Fibroblast of lung (primary cell): ENCODE results near the gene FILIP1L. TPM values are rescaled to one million over a fixed set of nuclear protein-coding genes. Genes with fewer than 3 reads are reported as not detected.

ENCODE experiments used
- DNase-seq, 2 donors: peaks; one replicate each; pipeline versions ENCODE4 v3.0.0 to v3.0.0-alpha.2; 2010; ENCODE audit warnings: low read depth in 2 of 2
- H2AFZ ChIP-seq: 2 replicates; pipeline ENCODE4 v1.5.1; 2012; ENCODE audit warnings: low read length, control low read depth, inconsistent platforms
- H3K27ac ChIP-seq: 2 replicates; pipeline ENCODE4 v1.5.1; 2011; ENCODE audit warnings: low read length, control low read depth; ENCODE audit not compliant: insufficient read depth
- H3K27me3 ChIP-seq: 2 replicates; pipeline ENCODE4 v1.5.1; 2011; ENCODE audit warnings: mild to moderate bottlenecking, low read length; ENCODE audit not compliant: control insufficient read depth, insufficient read depth
- H3K36me3 ChIP-seq: 2 replicates; pipeline ENCODE4 v1.5.1; 2011; ENCODE audit warnings: low read length; ENCODE audit not compliant: control insufficient read depth, insufficient read depth
- H3K4me1 ChIP-seq: 2 replicates; pipeline ENCODE4 v1.5.1; 2011; ENCODE audit warnings: low read length; ENCODE audit not compliant: control insufficient read depth, insufficient read depth; ENCODE audit errors: extremely low read depth
- H3K4me2 ChIP-seq: 2 replicates; pipeline ENCODE4 v1.5.1; 2011; ENCODE audit warnings: low read length, control low read depth; ENCODE audit not compliant: insufficient read depth; ENCODE audit errors: extremely low read depth
- H3K4me3 ChIP-seq, 4 experiments: fragments of 200-600 bp in 1 of 4; sonication (generic) in 1 of 4; replicated peaks in 1 of 4; 2 replicates each; pipeline ENCODE4 v1.5.1; 2011 to 2016; ENCODE audit warnings: low read length in 4 of 4, low read depth in 3 of 4, mild to moderate bottlenecking in 3 of 4, control low read depth in 2 of 4, inconsistent platforms in 1 of 4, mixed read lengths in 1 of 4; ENCODE audit not compliant: insufficient read depth in 1 of 4; ENCODE audit errors: control extremely low read depth in 1 of 4
- H3K79me2 ChIP-seq: 2 replicates; pipeline ENCODE4 v1.5.1; 2012; ENCODE audit warnings: mild to moderate bottlenecking, low read length, inconsistent platforms; ENCODE audit not compliant: control insufficient read depth, insufficient read depth
- H3K9ac ChIP-seq: 2 replicates; pipeline ENCODE4 v1.5.1; 2011; ENCODE audit warnings: mild to moderate bottlenecking, low read length, control low read depth; ENCODE audit not compliant: insufficient read depth
- H3K9me3 ChIP-seq: 2 replicates; pipeline ENCODE4 v1.5.1; 2012; ENCODE audit warnings: low read depth, low read length; ENCODE audit not compliant: control insufficient read depth, insufficient read depth
- H4K20me1 ChIP-seq: 2 replicates; pipeline ENCODE4 v1.5.1; 2011; ENCODE audit warnings: low read length; ENCODE audit not compliant: control insufficient read depth, insufficient read depth; ENCODE audit errors: extremely low read depth
- EZH2 ChIP-seq: IDR thresholded peaks from 2 replicates; pipeline ENCODE4 v1.5.1; 2012; ENCODE audit warnings: low read length, control low read depth, mild to moderate bottlenecking; ENCODE audit errors: missing control alignments
- polyA plus RNA-seq, 2 donors: library from polyadenylated mRNA; depleted of rRNA in 1 of 2; stranded (reverse) in 1 of 2; unstranded in 1 of 2; fragments of >200 nt; gene quantifications; 2 replicates each; pipeline ENCODE4 v1.2.1, GENCODE V29; 2011 to 2012; ENCODE audit warnings: missing spikeins in 1 of 2
- total RNA-seq: library from RNA; depleted of rRNA; stranded (reverse); fragments of >200 nt; gene quantifications from 2 replicates; pipeline ENCODE4 v1.2.1, GENCODE V29; 2014
- TF ChIP-seq, protein P1 (sequence below), 2 donors: IDR thresholded peaks in 1 of 2; conservative IDR thresholded peaks in 1 of 2; 1 replicate in 1 of 2; 2 replicates in 1 of 2; pipeline ENCODE4 v1.5.1; 2011 to 2012; ENCODE audit warnings: low read length in 2 of 2, control low read depth in 1 of 2, inconsistent platforms in 1 of 2, low read depth in 1 of 2, mild to moderate bottlenecking in 1 of 2

Gene FILIP1L
- total and polyA plus RNA-seq, 2 donors (not counting 1 experiment from before 2014, with no cell fraction given) = 92.8 to 126 TPM

DNA sequence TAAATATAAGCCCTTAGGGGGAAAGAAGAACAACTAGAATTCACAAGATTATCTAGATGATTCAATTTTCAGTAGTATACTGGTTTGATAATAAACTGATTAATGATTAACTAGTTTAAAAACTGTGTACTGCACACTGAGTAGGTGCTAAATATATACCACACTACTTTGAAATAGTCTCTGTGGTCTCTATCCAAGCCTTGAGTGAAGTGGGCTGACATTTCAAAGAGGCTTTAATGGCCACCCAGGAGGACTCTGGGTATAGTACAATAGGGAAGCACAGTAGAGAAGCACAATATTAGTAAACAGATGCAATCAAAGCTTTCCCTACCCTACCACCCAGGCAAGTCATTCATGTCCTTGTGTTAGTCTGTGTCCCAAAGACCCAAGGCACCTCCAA is 46.7 kb downstream of the FILIP1L start:
- no peak overlapping the region for H3K27ac ChIP-seq
- no peaks in the 10 kb centered on the region for H4K20me1 ChIP-seq
- no peaks in the 10 kb centered on the region for H3K36me3 ChIP-seq
- H3K9ac ChIP-seq = no peak overlapping the region
- no peak overlapping the region for H2AFZ ChIP-seq
- TF ChIP-seq, protein P1, sequence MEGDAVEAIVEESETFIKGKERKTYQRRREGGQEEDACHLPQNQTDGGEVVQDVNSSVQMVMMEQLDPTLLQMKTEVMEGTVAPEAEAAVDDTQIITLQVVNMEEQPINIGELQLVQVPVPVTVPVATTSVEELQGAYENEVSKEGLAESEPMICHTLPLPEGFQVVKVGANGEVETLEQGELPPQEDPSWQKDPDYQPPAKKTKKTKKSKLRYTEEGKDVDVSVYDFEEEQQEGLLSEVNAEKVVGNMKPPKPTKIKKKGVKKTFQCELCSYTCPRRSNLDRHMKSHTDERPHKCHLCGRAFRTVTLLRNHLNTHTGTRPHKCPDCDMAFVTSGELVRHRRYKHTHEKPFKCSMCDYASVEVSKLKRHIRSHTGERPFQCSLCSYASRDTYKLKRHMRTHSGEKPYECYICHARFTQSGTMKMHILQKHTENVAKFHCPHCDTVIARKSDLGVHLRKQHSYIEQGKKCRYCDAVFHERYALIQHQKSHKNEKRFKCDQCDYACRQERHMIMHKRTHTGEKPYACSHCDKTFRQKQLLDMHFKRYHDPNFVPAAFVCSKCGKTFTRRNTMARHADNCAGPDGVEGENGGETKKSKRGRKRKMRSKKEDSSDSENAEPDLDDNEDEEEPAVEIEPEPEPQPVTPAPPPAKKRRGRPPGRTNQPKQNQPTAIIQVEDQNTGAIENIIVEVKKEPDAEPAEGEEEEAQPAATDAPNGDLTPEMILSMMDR (conservative IDR thresholded peaks at IDR 0.05 in 1 of 2, IDR thresholded peaks at IDR 0.05 in 1 of 2; ENCODE audit: low read depth in 1 of 2, low read length in 2 of 2) = no peak
- no peak for TF ChIP-seq EZH2
- peaks cover 6% of the 10 kb centered on the region for H3K4me1 ChIP-seq
- no peak for DNase-seq
- no peaks in the 10 kb centered on the region for H3K79me2 ChIP-seq
- no peaks in the 10 kb centered on the region for H3K27me3 ChIP-seq
- no peak overlapping the region for H3K4me2 ChIP-seq
- H3K9me3 ChIP-seq = no peaks in the 10 kb centered on the region
- H3K4me3 ChIP-seq = no peak overlapping the region

DNA sequence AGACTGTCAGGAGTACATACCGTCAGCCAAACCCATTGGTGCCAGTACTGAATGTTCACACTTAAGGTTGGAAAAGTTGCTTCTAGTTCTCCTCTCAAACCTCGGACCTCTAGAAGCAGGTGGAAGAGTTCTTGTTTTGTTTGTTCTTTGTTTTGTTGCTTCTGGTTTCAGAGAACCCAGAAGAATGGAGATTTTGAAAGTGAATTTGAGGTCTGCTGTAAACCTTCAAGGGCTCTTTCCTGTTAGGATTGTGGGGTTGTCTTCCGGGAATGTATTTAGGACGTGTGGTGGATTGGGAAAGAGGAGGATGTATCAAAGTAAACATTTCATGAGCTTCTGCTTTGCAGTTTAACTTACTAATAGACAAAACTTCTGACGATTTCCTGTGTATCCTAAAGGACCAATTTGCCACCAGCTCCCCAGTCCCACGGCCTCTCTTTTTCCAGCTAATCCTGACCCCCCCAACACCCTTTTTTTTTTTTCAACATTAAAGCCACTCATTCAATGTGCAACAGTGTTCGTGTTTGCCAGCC is 50.3 kb downstream of the FILIP1L start:
- no peaks in the 10 kb centered on the region for H3K79me2 ChIP-seq
- DNase-seq = peak in 1 of 2 donors; percentile 79
- TF ChIP-seq, protein P1 (conservative IDR thresholded peaks at IDR 0.05 in 1 of 2, IDR thresholded peaks at IDR 0.05 in 1 of 2; ENCODE audit: low read depth in 1 of 2, low read length in 2 of 2) = no peak
- no peak for TF ChIP-seq EZH2
- H3K36me3 ChIP-seq = no peaks in the 10 kb centered on the region
- H3K4me2 ChIP-seq = peak overlapping the region; percentile 56
- H3K4me3 ChIP-seq = peak overlapping the region; percentile 7 to 38 (median 10)
- peak overlapping the region; percentile 40 for H2AFZ ChIP-seq
- no peaks in the 10 kb centered on the region for H3K27me3 ChIP-seq
- no peaks in the 10 kb centered on the region for H3K9me3 ChIP-seq
- H3K9ac ChIP-seq = peak overlapping the region; percentile 33
- H4K20me1 ChIP-seq = no peaks in the 10 kb centered on the region
- peak overlapping the region; percentile 80 for H3K27ac ChIP-seq
- H3K4me1 ChIP-seq = peaks cover 5% of the 10 kb centered on the region

DNA sequence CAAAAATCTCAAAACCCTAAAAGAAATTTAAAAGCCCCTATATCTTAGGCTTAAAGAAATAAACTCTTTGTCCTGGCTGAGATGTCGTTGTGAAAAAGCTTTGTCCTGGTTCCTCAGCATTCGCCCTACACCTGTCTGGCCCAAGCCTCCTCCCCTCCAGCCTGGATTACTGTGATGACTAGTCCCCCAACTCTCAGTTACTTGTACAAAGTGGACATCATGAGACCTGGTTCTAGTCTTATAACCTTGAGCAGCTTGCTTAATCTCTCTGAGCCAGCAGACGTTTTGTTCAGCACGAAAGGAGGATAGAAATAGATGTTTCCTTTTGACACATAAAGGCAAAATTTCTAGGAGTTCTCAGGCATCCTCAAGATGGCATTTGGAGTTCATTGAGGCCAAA is 51.6 kb downstream of the FILIP1L start:
- Histone ChIP-seq H3K27me3 (no peaks in the 10 kb centered on the region), H3K27ac (no peak overlapping the region)

More for the DNA sequence above, 51.6 kb downstream of the FILIP1L start:
- no peak overlapping the region for H3K4me2 ChIP-seq
- H4K20me1 ChIP-seq = no peaks in the 10 kb centered on the region
- no peak overlapping the region for H3K4me3 ChIP-seq
- H3K79me2 ChIP-seq = no peaks in the 10 kb centered on the region
- TF ChIP-seq, protein P1 (conservative IDR thresholded peaks at IDR 0.05 in 1 of 2, IDR thresholded peaks at IDR 0.05 in 1 of 2; ENCODE audit: low read depth in 1 of 2, low read length in 2 of 2) = no peak
- no peak for TF ChIP-seq EZH2
- H3K4me1 ChIP-seq = peaks cover 2% of the 10 kb centered on the region
- no peaks in the 10 kb centered on the region for H3K36me3 ChIP-seq
- DNase-seq = no peak
- H3K9me3 ChIP-seq = no peaks in the 10 kb centered on the region
- no peak overlapping the region for H3K9ac ChIP-seq
- no peak overlapping the region for H2AFZ ChIP-seq
